Dendritic cell treated with granulocyte-macrophage colony-stimulating factor and Interleukin-4, amounts not matched to agents 40 ng/mL and 50 ng/mL, for 4 days (primary cell): ENCODE results near the gene ADAM19.
A peak's percentile ranks its signal among the peaks of the same experiment; 100 is the strongest.

Source experiments
- H3K27ac Mint-ChIP-seq: one replicate; pipeline ENCODE4 v1.8.0; 2022; ENCODE audit warnings: mild to moderate bottlenecking, mixed read lengths
- H3K27me3 Mint-ChIP-seq: one replicate; pipeline ENCODE4 v1.8.0; 2022; ENCODE audit warnings: mild to moderate bottlenecking, mixed read lengths
- H3K36me3 Mint-ChIP-seq: one replicate; pipeline ENCODE4 v1.8.0; 2022; ENCODE audit warnings: low read depth, mixed read lengths
- H3K4me1 Mint-ChIP-seq: one replicate; pipeline ENCODE4 v1.8.0; 2022; ENCODE audit warnings: low read depth, mixed read lengths
- H3K4me3 Mint-ChIP-seq: one replicate; pipeline ENCODE4 v1.8.0; 2022; ENCODE audit warnings: mild to moderate bottlenecking, moderate library complexity, mixed read lengths
- H3K9me3 Mint-ChIP-seq: one replicate; pipeline ENCODE4 v1.8.0; 2022; ENCODE audit warnings: mixed read lengths
- intact Hi-C: fragments of 100-400 bp; cut with micrococcal nuclease; formaldehyde crosslinking; loops from one replicate; pipeline ENCODE4 v1.15.0; 2022

The ADAM19 gene

DNA sequence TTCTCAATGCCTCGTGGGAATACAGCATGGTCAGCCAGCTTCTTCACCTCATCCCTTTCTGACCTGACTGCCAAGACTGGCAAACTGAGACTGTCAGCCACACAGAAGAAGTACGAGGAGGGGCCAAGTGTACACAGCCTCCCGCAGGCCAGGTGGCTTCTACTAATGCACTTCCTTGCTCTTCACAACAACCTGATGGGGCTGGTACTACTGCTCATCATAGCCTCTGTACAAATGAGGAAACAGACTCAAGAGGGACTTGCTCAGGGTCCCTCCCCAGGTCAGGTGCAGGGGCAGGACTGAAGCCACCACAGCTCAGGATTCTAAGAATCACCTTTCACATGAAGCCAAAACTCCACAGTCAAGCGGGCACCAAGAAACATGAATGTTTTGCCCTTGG lies 94.3 kb downstream of the ADAM19 start:
- Mint-ChIP-seq H3K4me3 (no peak overlapping the region), H3K27me3 (no peaks in the 10 kb centered on the region), H3K9me3 (no peaks in the 10 kb centered on the region), H3K4me1 (peaks cover 12% of the 10 kb centered on the region), H3K27ac (no peak overlapping the region), H3K36me3 (peaks cover 100% of the 10 kb centered on the region)
- intact Hi-C loops = no loop called here

DNA sequence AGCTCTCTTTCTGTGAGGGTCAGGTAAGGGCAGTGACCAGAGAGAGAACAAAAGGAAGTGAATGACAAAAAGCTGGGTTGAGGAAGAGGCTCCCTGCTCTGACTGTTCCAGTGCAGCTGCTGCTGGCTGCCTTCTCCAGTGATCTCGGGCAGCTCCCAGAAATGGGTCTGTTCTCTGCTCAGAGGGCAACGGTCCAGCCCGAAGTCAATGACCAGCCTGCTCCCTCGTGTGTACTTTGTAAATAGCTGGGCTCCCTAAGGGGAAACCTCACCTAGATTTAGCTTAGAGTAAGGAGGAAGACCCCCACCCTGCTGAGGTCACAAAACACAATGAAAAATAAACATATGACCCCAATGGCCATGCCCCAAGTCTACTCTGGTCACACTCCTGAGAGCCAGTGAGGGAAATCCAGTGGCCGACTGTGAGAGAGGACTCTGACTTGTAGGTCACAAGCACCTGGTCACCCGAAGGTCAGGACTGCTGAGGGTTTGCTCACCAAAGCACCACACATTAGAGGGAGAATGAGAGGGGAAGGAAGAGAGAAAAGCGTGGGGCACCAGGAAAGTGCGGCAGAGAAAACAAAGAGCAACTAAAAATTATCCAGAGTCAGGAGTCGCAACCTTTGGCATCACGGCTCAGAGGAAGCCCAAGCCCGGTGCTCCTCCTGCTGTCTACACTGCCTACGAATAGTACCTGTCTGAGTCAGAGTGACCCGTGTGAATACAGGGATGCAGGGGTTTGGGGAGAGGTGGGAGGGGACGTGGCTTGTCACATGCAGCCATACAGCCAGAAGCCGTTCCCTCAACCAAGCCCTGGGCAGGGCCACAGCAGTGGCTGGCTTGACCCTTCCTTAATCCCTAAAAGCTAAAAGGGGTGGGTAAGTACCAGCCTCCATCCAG lies 95.7 kb downstream of the ADAM19 start:
- H3K4me1 Mint-ChIP-seq = peaks cover 11% of the 10 kb centered on the region
- no peak overlapping the region for H3K4me3 Mint-ChIP-seq
- H3K9me3 Mint-ChIP-seq = no peaks in the 10 kb centered on the region
- peaks cover 100% of the 10 kb centered on the region for H3K36me3 Mint-ChIP-seq
- intact Hi-C loops = no loop called here
- H3K27me3 Mint-ChIP-seq = no peaks in the 10 kb centered on the region
- peak overlapping the region; percentile 41 for H3K27ac Mint-ChIP-seq

- H3K27me3 Mint-ChIP-seq = no peaks in the 10 kb centered on the region
- H3K36me3 Mint-ChIP-seq = peaks cover 100% of the 10 kb centered on the region
- intact Hi-C loops = no loop called here
- H3K9me3 Mint-ChIP-seq = no peaks in the 10 kb centered on the region
- no peak overlapping the region for H3K4me3 Mint-ChIP-seq
- H3K4me1 Mint-ChIP-seq = peaks cover 16% of the 10 kb centered on the region
- no peak overlapping the region for H3K27ac Mint-ChIP-seq
These were observed 96.4 kb downstream of the ADAM19 start for GRCh38 chr5:157479166-157479565.

DNA sequence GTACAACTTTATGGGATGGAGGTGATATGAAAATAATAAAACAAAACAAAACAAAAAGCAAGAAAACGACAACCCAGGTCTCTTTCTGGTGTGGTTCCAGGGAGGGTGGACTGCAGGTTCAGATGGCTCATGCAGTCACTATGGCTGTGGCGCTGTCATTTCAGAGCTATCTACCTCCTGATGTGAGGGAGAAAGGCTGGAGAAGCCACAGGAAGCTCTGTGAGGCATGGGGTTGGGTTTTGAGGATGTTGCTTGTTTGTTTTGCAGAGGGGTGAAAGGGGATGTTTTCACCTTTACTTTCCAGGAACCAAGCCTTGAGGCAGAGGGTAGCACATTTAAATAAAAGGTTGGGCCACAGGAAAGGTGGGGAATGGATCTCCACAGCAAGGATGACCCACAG lies 96.8 kb downstream of the ADAM19 start:
- H3K36me3 Mint-ChIP-seq = peaks cover 99% of the 10 kb centered on the region
- no peak overlapping the region for H3K27ac Mint-ChIP-seq
- no peaks in the 10 kb centered on the region for H3K9me3 Mint-ChIP-seq
- H3K4me3 Mint-ChIP-seq = no peak overlapping the region
- H3K4me1 Mint-ChIP-seq = peaks cover 21% of the 10 kb centered on the region
- no peaks in the 10 kb centered on the region for H3K27me3 Mint-ChIP-seq
- intact Hi-C loops = no loop called here

DNA sequence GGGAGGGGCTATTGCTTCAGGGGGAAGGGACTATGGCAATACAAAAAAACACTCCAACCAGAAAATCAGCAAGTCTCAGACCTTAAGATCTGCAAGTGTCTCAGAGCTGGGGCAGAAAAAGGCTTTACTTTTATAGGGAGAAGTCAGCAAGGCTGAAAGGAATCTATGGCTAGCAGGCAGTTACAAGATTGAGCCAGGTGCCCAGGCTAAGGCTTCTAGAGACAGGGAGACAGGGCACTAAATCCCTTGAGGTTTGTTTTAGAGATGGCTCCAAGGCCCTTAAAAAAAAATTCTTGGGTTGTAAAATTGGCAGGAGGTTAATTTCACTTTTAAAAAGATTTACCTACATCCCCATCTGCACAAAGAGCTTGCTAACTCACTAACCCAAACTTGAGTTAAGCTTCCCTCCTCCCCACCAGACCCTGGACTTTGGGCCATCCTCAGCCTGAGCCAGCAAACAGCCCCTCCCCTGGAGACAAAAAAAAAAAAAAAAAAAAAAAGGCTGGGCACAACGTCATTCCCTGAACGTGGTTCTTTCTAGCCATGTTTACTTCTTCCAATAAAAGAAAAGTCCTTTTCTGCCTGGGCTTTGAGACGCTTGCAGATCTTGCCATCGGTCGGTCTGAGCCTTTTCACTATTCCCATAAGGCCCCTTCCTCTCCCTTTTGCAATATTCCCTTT lies 97.6 kb downstream of the ADAM19 start:
- H3K27me3 Mint-ChIP-seq = no peaks in the 10 kb centered on the region
- no peaks in the 10 kb centered on the region for H3K9me3 Mint-ChIP-seq
- H3K4me3 Mint-ChIP-seq = no peak overlapping the region
- intact Hi-C loops = loop anchor here (2.0 kb wide), 1 partner anchor 47 kb away; no protein-coding TSS in a partner anchor
- peaks cover 29% of the 10 kb centered on the region for H3K4me1 Mint-ChIP-seq
- H3K36me3 Mint-ChIP-seq = peaks cover 97% of the 10 kb centered on the region
- H3K27ac Mint-ChIP-seq = no peak overlapping the region

DNA sequence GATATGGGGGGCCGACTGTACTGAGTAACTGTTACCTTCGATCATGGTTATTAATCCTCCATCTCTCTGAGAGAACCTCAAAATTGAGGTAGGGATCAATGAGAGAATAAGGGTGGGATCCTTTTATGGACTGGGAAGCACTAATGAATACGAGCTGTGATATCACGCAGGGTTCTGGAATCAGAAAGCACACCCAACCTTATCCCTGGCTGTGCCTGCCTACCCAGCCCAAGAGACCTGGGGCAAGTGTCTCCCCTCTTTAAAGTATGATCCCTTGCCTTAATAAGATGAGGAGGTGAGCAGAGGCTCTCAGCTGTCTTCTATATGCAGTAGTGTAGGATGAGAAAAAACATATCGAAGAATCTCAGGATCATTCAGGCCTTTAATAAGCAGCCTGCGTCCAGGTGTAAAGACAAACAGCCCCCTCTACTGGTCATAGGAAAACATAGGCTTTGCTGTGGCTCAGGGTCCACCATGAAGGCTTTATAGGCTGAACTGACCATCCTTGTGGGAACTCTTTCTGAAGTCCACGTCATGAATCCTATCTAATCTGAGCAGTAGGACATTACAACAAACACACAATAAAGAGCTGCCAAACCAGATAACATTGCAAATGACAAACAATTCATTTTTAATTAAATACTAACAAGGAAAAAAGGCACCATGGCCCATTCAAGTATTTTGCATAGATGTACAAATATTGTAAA lies 98.7 kb downstream of the ADAM19 start:
- H3K27ac Mint-ChIP-seq = no peak overlapping the region
- intact Hi-C loops = loop anchor here (2.0 kb wide), 1 partner anchor 46 kb away; no protein-coding TSS in a partner anchor
- peaks cover 39% of the 10 kb centered on the region for H3K4me1 Mint-ChIP-seq
- H3K4me3 Mint-ChIP-seq = no peak overlapping the region
- H3K9me3 Mint-ChIP-seq = no peaks in the 10 kb centered on the region
- peaks cover 97% of the 10 kb centered on the region for H3K36me3 Mint-ChIP-seq
- no peaks in the 10 kb centered on the region for H3K27me3 Mint-ChIP-seq

DNA sequence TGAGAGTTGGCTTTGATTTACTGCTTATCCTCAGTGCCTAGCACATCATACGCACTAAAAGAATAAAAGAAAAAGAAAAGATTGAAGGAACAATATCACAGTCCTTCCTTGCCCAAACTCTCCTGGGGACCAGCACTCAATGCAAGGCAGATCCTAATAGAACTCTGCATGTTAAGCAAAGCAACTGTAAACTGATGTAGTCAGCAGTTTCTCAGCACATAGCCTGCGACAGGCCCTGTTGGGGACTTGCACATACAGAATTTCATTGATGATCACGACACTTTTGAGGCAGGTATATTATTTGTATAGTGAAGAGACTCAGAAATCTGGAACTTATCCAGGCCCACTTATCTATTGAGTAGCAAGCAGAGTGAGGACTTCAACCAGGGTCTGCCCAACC lies 100.1 kb downstream of the ADAM19 start:
- Mint-ChIP-seq H3K4me1 (peaks cover 39% of the 10 kb centered on the region), H3K4me3 (no peak overlapping the region), H3K27me3 (no peaks in the 10 kb centered on the region), H3K27ac (no peak overlapping the region), H3K36me3 (peaks cover 83% of the 10 kb centered on the region), H3K9me3 (no peaks in the 10 kb centered on the region)
- intact Hi-C loops = loop anchor here (2.0 kb wide), 1 partner anchor 147 kb away; no protein-coding TSS in a partner anchor

GRCh38 chr5:157473383-157474320 lies 101.9 kb downstream of the ADAM19 start:
- Mint-ChIP-seq H3K27me3 (no peaks in the 10 kb centered on the region), H3K27ac (peak overlapping the region; percentile 75), H3K4me3 (no peak overlapping the region), H3K9me3 (no peaks in the 10 kb centered on the region), H3K36me3 (peaks cover 65% of the 10 kb centered on the region), H3K4me1 (peaks cover 39% of the 10 kb centered on the region)
- intact Hi-C loops = loop anchor here (2.0 to 5.0 kb wide), 2 partner anchors 145 to 326 kb away; no protein-coding TSS in a partner anchor

- intact Hi-C loops = loop anchor here (5.0 kb wide), 1 partner anchor 324 kb away; no protein-coding TSS in a partner anchor
- no peaks in the 10 kb centered on the region for H3K9me3 Mint-ChIP-seq
These were observed 103.9 kb downstream of the ADAM19 start for GRCh38 chr5:157471709-157472108.

GRCh38 chr5:157470631-157471030 lies 104.9 kb downstream of the ADAM19 start:
- Mint-ChIP-seq H3K36me3 (peaks cover 35% of the 10 kb centered on the region), H3K27ac (no peak overlapping the region), H3K4me1 (peaks cover 41% of the 10 kb centered on the region), H3K4me3 (no peak overlapping the region), H3K9me3 (no peaks in the 10 kb centered on the region), H3K27me3 (peaks cover 2% of the 10 kb centered on the region)
- intact Hi-C loops = loop anchor here (5.0 kb wide), 1 partner anchor 323 kb away; no protein-coding TSS in a partner anchor

More at GRCh38 chr5:157471709-157472108, 103.9 kb downstream of the ADAM19 start:
- Mint-ChIP-seq H3K36me3 (peaks cover 46% of the 10 kb centered on the region), H3K4me1 (peaks cover 39% of the 10 kb centered on the region), H3K27me3 (no peaks in the 10 kb centered on the region), H3K27ac (no peak overlapping the region), H3K4me3 (no peak overlapping the region)

- peaks cover 37% of the 10 kb centered on the region for H3K4me1 Mint-ChIP-seq
- H3K36me3 Mint-ChIP-seq = peaks cover 26% of the 10 kb centered on the region
- H3K9me3 Mint-ChIP-seq = no peaks in the 10 kb centered on the region
- peaks cover 2% of the 10 kb centered on the region for H3K27me3 Mint-ChIP-seq
- intact Hi-C loops = loop anchor here (5.0 kb wide), 1 partner anchor 322 kb away; no protein-coding TSS in a partner anchor
- H3K4me3 Mint-ChIP-seq = no peak overlapping the region
- no peak overlapping the region for H3K27ac Mint-ChIP-seq
These were observed 105.9 kb downstream of the ADAM19 start for GRCh38 chr5:157469687-157470086.

- H3K4me1 Mint-ChIP-seq = peaks cover 37% of the 10 kb centered on the region
- intact Hi-C loops = no loop called here
- no peak overlapping the region for H3K4me3 Mint-ChIP-seq
- H3K9me3 Mint-ChIP-seq = no peaks in the 10 kb centered on the region
- no peak overlapping the region for H3K27ac Mint-ChIP-seq
- H3K36me3 Mint-ChIP-seq = peaks cover 19% of the 10 kb centered on the region
- H3K27me3 Mint-ChIP-seq = peaks cover 2% of the 10 kb centered on the region
These were observed 106.5 kb downstream of the ADAM19 start for GRCh38 chr5:157469073-157469472.
